ENCODE measurements around the gene GPD1L.

Gene GPD1L

DNA sequence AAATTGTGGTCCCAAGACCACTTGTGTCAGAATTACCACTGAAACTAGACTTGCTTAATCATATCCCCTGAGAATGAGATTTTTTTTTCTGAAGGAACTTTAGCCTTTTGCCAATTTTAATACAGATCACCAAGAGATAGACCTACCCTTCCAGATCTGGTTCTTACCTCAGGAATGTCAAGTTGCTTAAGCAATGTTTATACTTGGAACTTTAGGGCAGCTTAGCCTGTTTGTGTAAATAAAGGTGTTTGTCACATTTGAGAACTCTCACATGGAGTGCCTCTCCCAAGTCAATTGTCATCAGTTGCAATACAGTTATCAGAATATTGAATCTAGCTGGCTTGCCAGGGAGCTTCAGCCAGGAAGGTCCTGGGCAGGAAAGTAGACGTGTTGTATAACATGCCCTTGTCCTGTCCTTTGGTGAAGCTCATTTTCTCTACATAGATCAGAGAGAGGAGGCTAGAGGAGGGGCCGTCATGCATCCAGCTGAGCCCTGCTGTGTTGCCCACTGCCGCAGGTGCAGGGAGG, 3.9 kb downstream of the GPD1L start (continued):
- TF ChIP-seq, protein P1, sequence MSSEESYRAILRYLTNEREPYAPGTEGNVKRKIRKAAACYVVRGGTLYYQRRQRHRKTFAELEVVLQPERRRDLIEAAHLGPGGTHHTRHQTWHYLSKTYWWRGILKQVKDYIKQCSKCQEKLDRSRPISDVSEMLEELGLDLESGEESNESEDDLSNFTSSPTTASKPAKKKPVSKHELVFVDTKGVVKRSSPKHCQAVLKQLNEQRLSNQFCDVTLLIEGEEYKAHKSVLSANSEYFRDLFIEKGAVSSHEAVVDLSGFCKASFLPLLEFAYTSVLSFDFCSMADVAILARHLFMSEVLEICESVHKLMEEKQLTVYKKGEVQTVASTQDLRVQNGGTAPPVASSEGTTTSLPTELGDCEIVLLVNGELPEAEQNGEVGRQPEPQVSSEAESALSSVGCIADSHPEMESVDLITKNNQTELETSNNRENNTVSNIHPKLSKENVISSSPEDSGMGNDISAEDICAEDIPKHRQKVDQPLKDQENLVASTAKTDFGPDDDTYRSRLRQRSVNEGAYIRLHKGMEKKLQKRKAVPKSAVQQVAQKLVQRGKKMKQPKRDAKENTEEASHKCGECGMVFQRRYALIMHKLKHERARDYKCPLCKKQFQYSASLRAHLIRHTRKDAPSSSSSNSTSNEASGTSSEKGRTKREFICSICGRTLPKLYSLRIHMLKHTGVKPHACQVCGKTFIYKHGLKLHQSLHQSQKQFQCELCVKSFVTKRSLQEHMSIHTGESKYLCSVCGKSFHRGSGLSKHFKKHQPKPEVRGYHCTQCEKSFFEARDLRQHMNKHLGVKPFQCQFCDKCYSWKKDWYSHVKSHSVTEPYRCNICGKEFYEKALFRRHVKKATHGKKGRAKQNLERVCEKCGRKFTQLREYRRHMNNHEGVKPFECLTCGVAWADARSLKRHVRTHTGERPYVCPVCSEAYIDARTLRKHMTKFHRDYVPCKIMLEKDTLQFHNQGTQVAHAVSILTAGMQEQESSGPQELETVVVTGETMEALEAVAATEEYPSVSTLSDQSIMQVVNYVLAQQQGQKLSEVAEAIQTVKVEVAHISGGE (tag by site-specific recombination; conservative IDR thresholded peaks at IDR 0.05; ENCODE audit: low read depth), result no peak

DNA sequence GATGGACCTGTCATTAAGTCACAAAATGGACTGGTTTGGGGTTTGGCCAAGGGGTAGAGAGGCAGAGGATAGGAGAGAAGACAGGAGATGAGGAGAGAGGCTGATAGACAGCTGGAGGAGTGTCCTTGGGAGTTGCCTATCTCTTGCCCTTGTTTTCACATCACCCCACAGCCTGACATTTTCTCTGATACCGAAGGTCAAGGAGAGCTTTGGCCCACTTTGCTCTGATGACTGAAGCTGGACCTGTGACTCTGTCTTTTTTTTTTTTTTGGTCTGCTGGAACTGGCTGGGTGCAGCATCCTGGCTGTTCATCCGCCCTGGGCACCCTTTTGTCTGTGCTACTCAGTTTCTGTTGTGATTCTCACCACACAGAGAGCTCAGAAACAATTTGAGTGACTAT, 5.1 kb downstream of the GPD1L start:
- H3K4me3 ChIP-seq (ENCODE audit: low read depth, low read length), result no peak overlapping the region
- no peaks in the 10 kb centered on the region for H3K36me3 ChIP-seq (ENCODE audit: control insufficient read depth in 2 of 2, insufficient read depth in 1 of 2, low read length in 2 of 2)
- H3K9me3 ChIP-seq (ENCODE audit: control insufficient read depth, insufficient read depth, low read depth, low read length), result no peaks in the 10 kb centered on the region
- ChIA-PET CTCF (interaction anchor here (1.2 kb wide), 1 partner anchor 92 kb away, joined by 3 read pairs; no protein-coding TSS in a partner anchor), POLR2A (no interaction called here)
- TF ChIP-seq FEZF1 (tag by site-specific recombination; IDR thresholded peaks at IDR 0.05), result no peak
- no peak overlapping the region for H3K27ac ChIP-seq (ENCODE audit: extremely low read depth, low read depth, low read length)
- no peaks in the 10 kb centered on the region for H3K4me1 ChIP-seq (ENCODE audit: control insufficient read depth, insufficient read depth, low read length)

DNA sequence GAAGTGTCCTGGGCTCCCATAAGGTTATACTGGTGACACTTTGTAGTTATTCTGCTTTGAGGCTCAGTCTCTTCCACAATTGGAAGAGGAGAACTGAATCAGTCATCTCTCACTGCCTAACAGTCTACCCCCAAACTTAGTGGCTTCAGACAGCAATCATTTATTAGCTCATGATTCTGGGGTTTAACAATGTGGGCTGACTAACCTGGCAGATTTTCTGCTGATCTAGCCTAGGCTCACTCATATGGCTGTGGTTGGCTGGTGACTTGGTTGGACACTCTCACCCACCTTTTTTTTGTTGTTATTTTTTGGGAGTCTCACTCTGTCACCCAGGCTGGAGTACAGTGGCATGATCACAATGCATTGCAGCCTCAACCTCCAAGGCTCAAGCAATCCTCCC, 7.1 kb downstream of the GPD1L start:
- Histone ChIP-seq H3K4me3 (ENCODE audit: low read depth, low read length) (no peak overlapping the region), H3K4me1 (ENCODE audit: control insufficient read depth, insufficient read depth, low read length) (no peaks in the 10 kb centered on the region), H3K27ac (ENCODE audit: extremely low read depth, low read depth, low read length) (no peak overlapping the region), H3K9me3 (ENCODE audit: control insufficient read depth, insufficient read depth, low read depth, low read length) (no peaks in the 10 kb centered on the region), H3K36me3 (ENCODE audit: control insufficient read depth in 2 of 2, insufficient read depth in 1 of 2, low read length in 2 of 2) (no peaks in the 10 kb centered on the region)
- CTCF ChIA-PET, result no interaction called here
- POLR2A ChIA-PET, result no interaction called here
- TF ChIP-seq ZNF239 (tag by site-specific recombination; IDR thresholded peaks at IDR 0.05), result no peak
- TF ChIP-seq YY1 (tag by site-specific recombination; IDR thresholded peaks at IDR 0.05), result no peak
- TF ChIP-seq KLF1 (tag by site-specific recombination; IDR thresholded peaks at IDR 0.05), result no peak
- TF ChIP-seq, protein P2, sequence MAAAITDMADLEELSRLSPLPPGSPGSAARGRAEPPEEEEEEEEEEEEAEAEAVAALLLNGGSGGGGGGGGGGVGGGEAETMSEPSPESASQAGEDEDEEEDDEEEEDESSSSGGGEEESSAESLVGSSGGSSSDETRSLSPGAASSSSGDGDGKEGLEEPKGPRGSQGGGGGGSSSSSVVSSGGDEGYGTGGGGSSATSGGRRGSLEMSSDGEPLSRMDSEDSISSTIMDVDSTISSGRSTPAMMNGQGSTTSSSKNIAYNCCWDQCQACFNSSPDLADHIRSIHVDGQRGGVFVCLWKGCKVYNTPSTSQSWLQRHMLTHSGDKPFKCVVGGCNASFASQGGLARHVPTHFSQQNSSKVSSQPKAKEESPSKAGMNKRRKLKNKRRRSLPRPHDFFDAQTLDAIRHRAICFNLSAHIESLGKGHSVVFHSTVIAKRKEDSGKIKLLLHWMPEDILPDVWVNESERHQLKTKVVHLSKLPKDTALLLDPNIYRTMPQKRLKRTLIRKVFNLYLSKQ (tag by site-specific recombination; IDR thresholded peaks at IDR 0.05; ENCODE audit: borderline replicate concordance), result no peak
- no peak for TF ChIP-seq ZNF843 (tag by site-specific recombination; IDR thresholded peaks at IDR 0.05)
- TF ChIP-seq RBAK (tag by site-specific recombination; IDR thresholded peaks at IDR 0.05), result no peak
- no peak for TF ChIP-seq ZNF292 (tag by site-specific recombination; IDR thresholded peaks at IDR 0.05; ENCODE audit: borderline replicate concordance, low read depth)
- no peak for TF ChIP-seq ZFP3 (tag by site-specific recombination; IDR thresholded peaks at IDR 0.05; ENCODE audit: low read depth)
- no peak for TF ChIP-seq ZNF274 (IDR thresholded peaks at IDR 0.05; ENCODE audit: low read length)
- no peak for TF ChIP-seq ZNF274 (tag by site-specific recombination; IDR thresholded peaks at IDR 0.05; ENCODE audit: borderline replicate concordance)
- TF ChIP-seq, protein P3, sequence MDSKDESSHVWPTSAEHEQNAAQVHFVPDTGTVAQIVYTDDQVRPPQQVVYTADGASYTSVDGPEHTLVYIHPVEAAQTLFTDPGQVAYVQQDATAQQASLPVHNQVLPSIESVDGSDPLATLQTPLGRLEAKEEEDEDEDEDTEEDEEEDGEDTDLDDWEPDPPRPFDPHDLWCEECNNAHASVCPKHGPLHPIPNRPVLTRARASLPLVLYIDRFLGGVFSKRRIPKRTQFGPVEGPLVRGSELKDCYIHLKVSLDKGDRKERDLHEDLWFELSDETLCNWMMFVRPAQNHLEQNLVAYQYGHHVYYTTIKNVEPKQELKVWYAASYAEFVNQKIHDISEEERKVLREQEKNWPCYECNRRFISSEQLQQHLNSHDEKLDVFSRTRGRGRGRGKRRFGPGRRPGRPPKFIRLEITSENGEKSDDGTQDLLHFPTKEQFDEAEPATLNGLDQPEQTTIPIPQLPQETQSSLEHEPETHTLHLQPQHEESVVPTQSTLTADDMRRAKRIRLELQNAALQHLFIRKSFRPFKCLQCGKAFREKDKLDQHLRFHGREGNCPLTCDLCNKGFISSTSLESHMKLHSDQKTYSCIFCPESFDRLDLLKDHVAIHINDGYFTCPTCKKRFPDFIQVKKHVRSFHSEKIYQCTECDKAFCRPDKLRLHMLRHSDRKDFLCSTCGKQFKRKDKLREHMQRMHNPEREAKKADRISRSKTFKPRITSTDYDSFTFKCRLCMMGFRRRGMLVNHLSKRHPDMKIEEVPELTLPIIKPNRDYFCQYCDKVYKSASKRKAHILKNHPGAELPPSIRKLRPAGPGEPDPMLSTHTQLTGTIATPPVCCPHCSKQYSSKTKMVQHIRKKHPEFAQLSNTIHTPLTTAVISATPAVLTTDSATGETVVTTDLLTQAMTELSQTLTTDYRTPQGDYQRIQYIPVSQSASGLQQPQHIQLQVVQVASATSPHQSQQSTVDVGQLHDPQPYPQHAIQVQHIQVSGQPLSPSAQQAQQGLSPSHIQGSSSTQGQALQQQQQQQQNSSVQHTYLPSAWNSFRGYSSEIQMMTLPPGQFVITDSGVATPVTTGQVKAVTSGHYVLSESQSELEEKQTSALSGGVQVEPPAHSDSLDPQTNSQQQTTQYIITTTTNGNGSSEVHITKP (tag by site-specific recombination; IDR thresholded peaks at IDR 0.05), result no peak
- no peak for TF ChIP-seq ZNF791 (tag by site-specific recombination; IDR thresholded peaks at IDR 0.05)
- TF ChIP-seq, protein P4, sequence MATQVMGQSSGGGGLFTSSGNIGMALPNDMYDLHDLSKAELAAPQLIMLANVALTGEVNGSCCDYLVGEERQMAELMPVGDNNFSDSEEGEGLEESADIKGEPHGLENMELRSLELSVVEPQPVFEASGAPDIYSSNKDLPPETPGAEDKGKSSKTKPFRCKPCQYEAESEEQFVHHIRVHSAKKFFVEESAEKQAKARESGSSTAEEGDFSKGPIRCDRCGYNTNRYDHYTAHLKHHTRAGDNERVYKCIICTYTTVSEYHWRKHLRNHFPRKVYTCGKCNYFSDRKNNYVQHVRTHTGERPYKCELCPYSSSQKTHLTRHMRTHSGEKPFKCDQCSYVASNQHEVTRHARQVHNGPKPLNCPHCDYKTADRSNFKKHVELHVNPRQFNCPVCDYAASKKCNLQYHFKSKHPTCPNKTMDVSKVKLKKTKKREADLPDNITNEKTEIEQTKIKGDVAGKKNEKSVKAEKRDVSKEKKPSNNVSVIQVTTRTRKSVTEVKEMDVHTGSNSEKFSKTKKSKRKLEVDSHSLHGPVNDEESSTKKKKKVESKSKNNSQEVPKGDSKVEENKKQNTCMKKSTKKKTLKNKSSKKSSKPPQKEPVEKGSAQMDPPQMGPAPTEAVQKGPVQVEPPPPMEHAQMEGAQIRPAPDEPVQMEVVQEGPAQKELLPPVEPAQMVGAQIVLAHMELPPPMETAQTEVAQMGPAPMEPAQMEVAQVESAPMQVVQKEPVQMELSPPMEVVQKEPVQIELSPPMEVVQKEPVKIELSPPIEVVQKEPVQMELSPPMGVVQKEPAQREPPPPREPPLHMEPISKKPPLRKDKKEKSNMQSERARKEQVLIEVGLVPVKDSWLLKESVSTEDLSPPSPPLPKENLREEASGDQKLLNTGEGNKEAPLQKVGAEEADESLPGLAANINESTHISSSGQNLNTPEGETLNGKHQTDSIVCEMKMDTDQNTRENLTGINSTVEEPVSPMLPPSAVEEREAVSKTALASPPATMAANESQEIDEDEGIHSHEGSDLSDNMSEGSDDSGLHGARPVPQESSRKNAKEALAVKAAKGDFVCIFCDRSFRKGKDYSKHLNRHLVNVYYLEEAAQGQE (tag by site-specific recombination; IDR thresholded peaks at IDR 0.05), result no peak
- no peak for TF ChIP-seq ZNF521 (tag by site-specific recombination; IDR thresholded peaks at IDR 0.05)
- TF ChIP-seq, protein P5, sequence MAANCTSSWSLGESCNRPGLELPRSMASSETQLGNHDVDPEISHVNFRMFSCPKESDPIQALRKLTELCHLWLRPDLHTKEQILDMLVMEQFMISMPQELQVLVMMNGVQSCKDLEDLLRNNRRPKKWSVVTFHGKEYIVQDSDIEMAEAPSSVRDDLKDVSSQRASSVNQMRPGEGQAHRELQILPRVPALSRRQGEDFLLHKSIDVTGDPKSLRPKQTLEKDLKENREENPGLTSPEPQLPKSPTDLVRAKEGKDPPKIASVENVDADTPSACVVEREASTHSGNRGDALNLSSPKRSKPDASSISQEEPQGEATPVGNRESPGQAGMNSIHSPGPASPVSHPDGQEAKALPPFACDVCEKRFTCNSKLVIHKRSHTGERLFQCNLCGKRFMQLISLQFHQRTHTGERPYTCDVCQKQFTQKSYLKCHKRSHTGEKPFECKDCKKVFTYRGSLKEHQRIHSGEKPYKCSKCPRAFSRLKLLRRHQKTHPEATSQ (tag by site-specific recombination; IDR thresholded peaks at IDR 0.05), result no peak
- TF ChIP-seq ZBTB8A (tag by site-specific recombination; IDR thresholded peaks at IDR 0.05), result no peak
- TF ChIP-seq ZNF623 (tag by site-specific recombination; IDR thresholded peaks at IDR 0.05), result no peak
